ENCODE data around the gene IQSEC2. TPM values are rescaled to one million over a fixed set of nuclear protein-coding genes. Genes with fewer than 3 reads are reported as not detected.

Gene IQSEC2
- total and polyA plus RNA-seq, 2 of the 8 experiments (the other 6 are each of a cell fraction or from before 2014, with no cell fraction given) = 6.1 to 54.9 TPM

GRCh38 chrX:53312946-53313727 is 31.8 kb upstream of the IQSEC2 start:
- peaks cover 0 to 3% of the 10 kb centered on the region in 2 experiments for H4K20me1 ChIP-seq (replicated peaks in 1 of 2; ENCODE audit: control insufficient read depth in 1 of 2, insufficient read depth in 2 of 2, low read length in 2 of 2)
- FAIRE-seq (peak; percentile 91), DNase-seq (ENCODE audit: low read depth in 1 of 2, low spot score in 2 of 2) (peak in 1 of 2 experiments; percentile 77)
- no peak overlapping the region for H3K4ac ChIP-seq (replicated peaks; ENCODE audit: insufficient read length, low read depth, low read length)
- H3K36me3 ChIP-seq (ENCODE audit: control insufficient read depth in 2 of 4, insufficient read depth in 4 of 4, low read length in 3 of 4) = no peaks in the 10 kb centered on the region
- no peak overlapping the region for H3K27ac ChIP-seq (ENCODE audit: low read depth, low read length)
- H3K14ac ChIP-seq (ENCODE audit: insufficient read length) = no peak overlapping the region
- no peaks in the 10 kb centered on the region; the same call in 1 of the 2 replicates for H3K79me1 ChIP-seq (ENCODE audit: low read depth, low read length)
- POLR2A ChIA-PET (ENCODE audit: partially characterized antibody) = no interaction called here
- no peak overlapping the region for H4K8ac ChIP-seq (ENCODE audit: extremely low read depth, insufficient read depth, low read length)
- no peaks in the 10 kb centered on the region; the same call in 1 of the 2 replicates for H3K23me2 ChIP-seq (ENCODE audit: low read depth, low read length)
- no peak overlapping the region for H2AFZ ChIP-seq (ENCODE audit: low read length)
- no peak overlapping the region for H3K23ac ChIP-seq (ENCODE audit: insufficient read length)
- H3K56ac ChIP-seq (replicated peaks; ENCODE audit: insufficient read length, low read depth, low read length) = no peak overlapping the region
- H3K4me3 ChIP-seq (ENCODE audit: extremely low read depth in 1 of 4, insufficient read depth in 2 of 4, low read depth in 3 of 4, low read length in 4 of 4) = no peak overlapping the region
- no peak overlapping the region for H4K91ac ChIP-seq (replicated peaks; ENCODE audit: insufficient read length, low read length)
- peaks cover 0 to 9% (median 4%) of the 10 kb centered on the region in 4 experiments; a peak in 6 of 7 replicates for H3K4me1 ChIP-seq (replicated peaks in 1 of 4; ENCODE audit: control insufficient read depth in 3 of 4, insufficient read depth in 4 of 4, low read length in 3 of 4)
- no peak overlapping the region for H2AK5ac ChIP-seq (ENCODE audit: low read depth, low read length)
- H2BK120ac ChIP-seq (replicated peaks; ENCODE audit: low read depth, low read length) = no peak overlapping the region
- H3K4me2 ChIP-seq (ENCODE audit: insufficient read depth in 1 of 2, low read depth in 2 of 2, low read length in 2 of 2) = no peak overlapping the region
- H2BK15ac ChIP-seq (ENCODE audit: low read length) = no peak overlapping the region
- H4K5ac ChIP-seq (ENCODE audit: insufficient read length, low read depth, low read length) = no peak overlapping the region
- no peak overlapping the region for H2BK12ac ChIP-seq (ENCODE audit: low read depth, low read length)
- 42% methylated on average over 7 of the region's 8 CpGs; no CpG with 5 or more reads in 1 of the 2 experiments for WGBS, 2 experiments (ENCODE audit: extremely low coverage in 1 of 2, insufficient coverage in 1 of 2, insufficient read length in 1 of 2, insufficient replicate concordance in 2 of 2, low coverage in 1 of 2, low lambda C conversion rate in 2 of 2, missing lambda C conversion rate in 1 of 2)
- H3K27me3 ChIP-seq (replicated peaks in 1 of 4; ENCODE audit: control insufficient read depth in 3 of 4, extremely low read depth in 1 of 4, insufficient read depth in 3 of 4, low read length in 3 of 4) = no peaks in the 10 kb centered on the region
- no peak overlapping the region for H2BK5ac ChIP-seq (ENCODE audit: low read depth, low read length)
- CTCF ChIA-PET (ENCODE audit: partially characterized antibody) = interaction anchor here (0.6 to 5.0 kb wide), 37 partner anchors 9 to 236 kb away, joined by 3 to 52 read pairs (median 5); partner anchors contain the start of gene IQSEC2
- no peak overlapping the region for H3K18ac ChIP-seq (ENCODE audit: extremely low read depth, low read length)
- peaks cover under 1 to 54% of the 10 kb centered on the region in 2 experiments; a peak in 3 of 4 replicates for H3K79me2 ChIP-seq (ENCODE audit: control insufficient read depth in 1 of 2, insufficient read depth in 2 of 2, low read length in 2 of 2)
- H2BK20ac ChIP-seq (ENCODE audit: low read length) = no peak overlapping the region
- no peaks in the 10 kb centered on the region for H3K9me3 ChIP-seq (ENCODE audit: insufficient read depth in 2 of 2, low read depth in 1 of 2, low read length in 1 of 2)
- H3K9ac ChIP-seq (replicated peaks in 1 of 4; ENCODE audit: extremely low read depth in 1 of 4, low read depth in 3 of 4, low read length in 3 of 4) = no peak overlapping the region
- TF ChIP-seq USF2 (IDR thresholded peaks at IDR 0.05; ENCODE audit: low read length) = no peak
- TF ChIP-seq TCF12 (IDR thresholded peaks at IDR 0.05; ENCODE audit: low read depth, low read length) = no peak
- TF ChIP-seq ATF3 (IDR thresholded peaks at IDR 0.05; ENCODE audit: insufficient read depth, low read depth, low read length) = no peak
- no peak for TF ChIP-seq CBX8 (IDR thresholded peaks at IDR 0.05; ENCODE audit: borderline replicate concordance, low read depth, low read length)
- peak; percentile 64 to 76 for TF ChIP-seq RAD21 (IDR thresholded peaks at IDR 0.05 in 1 of 2, conservative IDR thresholded peaks at IDR 0.05 in 1 of 2; ENCODE audit: low read depth in 2 of 2, low read length in 2 of 2)
- no peak for TF ChIP-seq ATF2 (IDR thresholded peaks at IDR 0.05; ENCODE audit: low read length)
- TF ChIP-seq NANOG (IDR thresholded peaks at IDR 0.05; ENCODE audit: insufficient read depth, low read depth, low read length, poor library complexity, severe bottlenecking) = no peak

Data from H1 (cell line).